ENCODE data around the gene NOTO.
"Not testable (repeated sequence)": the region's sequence is repeated elsewhere in the genome, so short reads cannot be mapped to it uniquely, and the experiment has no call there.

Gene NOTO

GRCh38 chr2:73200281-73200680 is 2.1 kb upstream of the NOTO start:
- DNase-seq (ENCODE audit: low spot score), result not testable (repeated sequence)

- no peak for DNase-seq (ENCODE audit: low spot score)
Measured at GRCh38 chr2:73203055-73203681, 794 bp downstream of the NOTO start.

- DNase-seq (ENCODE audit: low spot score), result no peak
Measured at GRCh38 chr2:73205611-73206010, 3.2 kb downstream of the NOTO start.

GRCh38 chr2:73208258-73208657 is 5.9 kb downstream of the NOTO start:
- no peak for DNase-seq (ENCODE audit: low spot score)

- DNase-seq (ENCODE audit: low spot score), result no peak
Measured at GRCh38 chr2:73210019-73210418, 7.6 kb downstream of the NOTO start.

GRCh38 chr2:73210696-73211095 is 8.3 kb downstream of the NOTO start:
- no peak for DNase-seq (ENCODE audit: low spot score)

GRCh38 chr2:73212098-73212447 is 9.7 kb downstream of the NOTO start:
- no peak for DNase-seq (ENCODE audit: low spot score)

- DNase-seq (ENCODE audit: low spot score), result peak; percentile 76
Measured at GRCh38 chr2:73212448-73213176, 10.2 kb downstream of the NOTO start.

GRCh38 chr2:73214120-73215035 is 12.0 kb downstream of the NOTO start, which contains the start of gene SMYD5:
Gene SMYD5, plus strand, starts transcription at chr2:73214245. Its CDS starts 22 bp downstream, at chr2:73214267.
- peak; percentile 86 for DNase-seq (ENCODE audit: low spot score)

- DNase-seq (ENCODE audit: low spot score), result no peak
Measured at GRCh38 chr2:73215254-73215653, 12.9 kb downstream of the NOTO start.

- no peak for DNase-seq (ENCODE audit: low spot score)
Measured at GRCh38 chr2:73217160-73217559, 14.8 kb downstream of the NOTO start.

- DNase-seq (ENCODE audit: low spot score), result no peak
Measured at GRCh38 chr2:73217826-73218225, 15.5 kb downstream of the NOTO start.

- no peak for DNase-seq (ENCODE audit: low spot score)
Measured at GRCh38 chr2:73218298-73218697, 15.9 kb downstream of the NOTO start.

- no peak for DNase-seq (ENCODE audit: low spot score)
Measured at GRCh38 chr2:73223821-73224220, 21.4 kb downstream of the NOTO start.

- no peak for DNase-seq (ENCODE audit: low spot score)
Measured at GRCh38 chr2:73225513-73226360, 23.4 kb downstream of the NOTO start.

GRCh38 chr2:73227086-73227485 is 24.7 kb downstream of the NOTO start:
- no peak for DNase-seq (ENCODE audit: low spot score)

- no peak for DNase-seq (ENCODE audit: low spot score)
Measured at GRCh38 chr2:73228631-73229030, 26.3 kb downstream of the NOTO start.

- peak; percentile 38 for DNase-seq (ENCODE audit: low spot score)
Measured at GRCh38 chr2:73232403-73233153, 30.2 kb downstream of the NOTO start.

- peak; percentile 100 for DNase-seq (ENCODE audit: low spot score)
Measured at GRCh38 chr2:73233154-73233931, 31.0 kb downstream of the NOTO start, which contains the start of gene PRADC1. Gene PRADC1, minus strand, starts transcription at chr2:73233239. Its CDS starts 79 bp downstream, at chr2:73233160.
